Calu3 (cell line): ENCODE measurements around the gene APP. TPM values are rescaled to one million over a fixed set of nuclear protein-coding genes. Genes with fewer than 3 reads are reported as not detected.

Source experiments
- BruUV-seq: library from RNA; stranded (reverse); fragments of 400-500 nt; replicated peaks from 2 replicates; lab custom pipeline; 2021; lab: Mats Ljungman, UMichigan
- CTCF ChIA-PET: fragments of 300-600 bp; sonication (Branson Sonifier 250); formaldehyde crosslinking; loops from one replicate; lab custom pipeline; 2022; ENCODE audit warnings: antibody characterized with exemption; lab: Charles Lee
- DNase-seq: peaks from one replicate; pipeline ENCODE4 v3.0.0; 2022
- H3K27ac Mint-ChIP-seq: one replicate; pipeline ENCODE4 v1.8.0; 2022; ENCODE audit warnings: mixed read lengths; ENCODE audit not compliant: unreplicated experiment
- H3K27me3 Mint-ChIP-seq: one replicate; pipeline ENCODE4 v1.8.0; 2022; ENCODE audit warnings: mixed read lengths; ENCODE audit not compliant: unreplicated experiment
- H3K36me3 Mint-ChIP-seq: one replicate; pipeline ENCODE4 v1.8.0; 2022; ENCODE audit warnings: mild to moderate bottlenecking, moderate library complexity, mixed read lengths; ENCODE audit not compliant: insufficient read depth, unreplicated experiment
- H3K4me1 Mint-ChIP-seq: one replicate; pipeline ENCODE4 v1.8.0; 2022; ENCODE audit warnings: mild to moderate bottlenecking, low read depth, mixed read lengths; ENCODE audit not compliant: unreplicated experiment
- H3K4me3 Mint-ChIP-seq: one replicate; pipeline ENCODE4 v1.8.0; 2022; ENCODE audit warnings: mild to moderate bottlenecking, low read depth, moderate library complexity, mixed read lengths; ENCODE audit not compliant: unreplicated experiment
- H3K9me3 Mint-ChIP-seq: one replicate; pipeline ENCODE4 v1.8.0; 2022; ENCODE audit warnings: low read depth, mixed read lengths; ENCODE audit not compliant: unreplicated experiment
- CTCF ChIP-seq: fragments of 200-600 bp; IDR thresholded peaks from one replicate; pipeline ENCODE4 v1.8.0; 2022; ENCODE audit warnings: antibody characterized with exemption; ENCODE audit not compliant: unreplicated experiment
- intact Hi-C: fragments of 100-400 bp; cut with micrococcal nuclease; formaldehyde crosslinking; loops from one replicate; pipeline ENCODE4 v1.10.0; 2022; ENCODE audit not compliant: unreplicated experiment
- total RNA-seq: library from RNA; stranded (reverse); gene quantifications from 2 replicates; pipeline ENCODE4 v1.2.3, GENCODE V29; 2022

Gene APP
- total RNA-seq, 1 experiment from 2014 or later, result 566 TPM

- TF ChIP-seq CTCF, result no peak
- no peaks in the 10 kb centered on the region for H3K9me3 Mint-ChIP-seq
- H3K4me1 Mint-ChIP-seq, result no peaks in the 10 kb centered on the region
- intact Hi-C loops, result no loop called here
- no peak overlapping the region for H3K4me3 Mint-ChIP-seq
- no TSS peak for BruUV-seq
- CTCF ChIA-PET, result no interaction called here
- no peak overlapping the region for H3K27ac Mint-ChIP-seq
- H3K27me3 Mint-ChIP-seq, result no peaks in the 10 kb centered on the region
- no peaks in the 10 kb centered on the region for H3K36me3 Mint-ChIP-seq
- DNase-seq, result no peak
Observed at GRCh38 chr21:26191609-26192008, 21.0 kb upstream of the APP start.

GRCh38 chr21:26188422-26188821 lies 17.9 kb upstream of the APP start:
- Mint-ChIP-seq H3K9me3 (peaks cover 8% of the 10 kb centered on the region), H3K27me3 (no peaks in the 10 kb centered on the region), H3K4me1 (no peaks in the 10 kb centered on the region), H3K27ac (no peak overlapping the region), H3K4me3 (no peak overlapping the region), H3K36me3 (no peaks in the 10 kb centered on the region)
- BruUV-seq, result no TSS peak
- intact Hi-C loops, result no loop called here
- DNase-seq, result no peak
- CTCF ChIA-PET, result no interaction called here
- no peak for TF ChIP-seq CTCF

GRCh38 chr21:26185446-26185845 lies 14.9 kb upstream of the APP start:
- Mint-ChIP-seq H3K4me3 (no peak overlapping the region), H3K36me3 (no peaks in the 10 kb centered on the region), H3K9me3 (peaks cover 8% of the 10 kb centered on the region), H3K27me3 (no peaks in the 10 kb centered on the region), H3K4me1 (no peaks in the 10 kb centered on the region), H3K27ac (no peak overlapping the region)
- no peak for DNase-seq
- CTCF ChIA-PET, result no interaction called here
- intact Hi-C loops, result no loop called here
- no TSS peak for BruUV-seq
- TF ChIP-seq CTCF, result no peak

- H3K4me3 Mint-ChIP-seq, result no peak overlapping the region
- no TSS peak for BruUV-seq
- intact Hi-C loops, result no loop called here
- no peak overlapping the region for H3K27ac Mint-ChIP-seq
- H3K27me3 Mint-ChIP-seq, result no peaks in the 10 kb centered on the region
- no peak for DNase-seq
- TF ChIP-seq CTCF, result no peak
- H3K4me1 Mint-ChIP-seq, result no peaks in the 10 kb centered on the region
- H3K9me3 Mint-ChIP-seq, result peaks cover 8% of the 10 kb centered on the region
- CTCF ChIA-PET, result no interaction called here
- H3K36me3 Mint-ChIP-seq, result no peaks in the 10 kb centered on the region
Observed at GRCh38 chr21:26185021-26185420, 14.5 kb upstream of the APP start.

- H3K27me3 Mint-ChIP-seq, result no peaks in the 10 kb centered on the region
- intact Hi-C loops, result no loop called here
- no peak for DNase-seq
- H3K27ac Mint-ChIP-seq, result no peak overlapping the region
- H3K9me3 Mint-ChIP-seq, result peaks cover 3% of the 10 kb centered on the region
- no peaks in the 10 kb centered on the region for H3K36me3 Mint-ChIP-seq
- CTCF ChIA-PET, result no interaction called here
- no TSS peak for BruUV-seq
- no peak overlapping the region for H3K4me3 Mint-ChIP-seq
- H3K4me1 Mint-ChIP-seq, result no peaks in the 10 kb centered on the region
- no peak for TF ChIP-seq CTCF
Observed at GRCh38 chr21:26179501-26179900, 8.9 kb upstream of the APP start.
